Erythroblast (primary cell): ENCODE results near the gene BRD3OS.

Source experiments
- DNase-seq, 2 experiments: peaks; one replicate each; lab custom pipeline; 2025; lab: John Stamatoyannopoulos, UW
- GATA1 ChIP-seq: IDR thresholded peaks from 2 replicates; pipeline ENCODE4 v1.6.1; 2011; ENCODE audit warnings: low read depth, mild to moderate bottlenecking, control low read depth, low read length, moderate library complexity
- POLR2A ChIP-seq: IDR thresholded peaks from 2 replicates; pipeline ENCODE4 v1.6.1; 2011; ENCODE audit warnings: mild to moderate bottlenecking, low read length

BRD3OS gene

DNA sequence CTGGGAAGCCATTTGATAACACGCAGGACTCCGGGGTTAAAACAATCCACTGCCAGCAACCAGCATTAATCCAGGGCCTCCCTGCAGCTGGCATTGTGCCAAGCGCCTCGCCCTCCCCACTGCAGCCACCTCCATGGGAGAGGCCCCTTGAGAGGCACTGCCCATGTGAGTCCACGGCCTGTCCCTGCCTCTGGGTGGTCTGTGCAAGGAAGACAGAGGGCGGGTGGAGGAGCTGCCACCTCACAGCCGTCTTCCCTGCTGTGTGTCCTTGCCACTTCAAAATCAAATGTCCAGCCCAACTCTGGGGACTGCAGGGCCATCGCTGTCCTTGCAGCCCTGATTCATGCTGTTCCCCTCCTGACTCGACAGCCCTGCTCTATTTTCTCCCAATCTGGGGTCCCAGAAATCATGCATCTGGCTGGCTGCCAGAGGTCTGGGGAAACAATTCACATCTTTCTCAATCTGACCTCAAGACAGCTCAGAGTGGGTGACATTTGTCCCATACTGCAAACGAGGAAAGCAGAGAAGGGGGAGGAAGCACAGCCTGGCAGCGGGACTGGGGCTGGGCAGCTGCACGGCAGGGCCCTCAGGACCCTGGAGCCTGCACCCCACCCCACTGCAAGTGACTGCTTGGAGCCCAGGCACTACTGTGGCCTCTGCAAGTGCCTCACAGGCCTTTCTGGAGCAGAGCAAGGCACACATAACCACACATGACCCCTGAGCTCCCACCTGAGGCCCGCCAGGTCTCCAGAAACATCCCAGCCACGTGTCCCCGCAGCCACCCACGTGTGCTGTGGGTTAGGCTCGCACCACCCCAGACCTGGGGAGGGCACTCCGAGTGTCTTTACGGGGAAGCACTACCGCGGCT, 15.7 kb downstream of the BRD3OS start:
- DNase-seq = peak; percentile 69 to 71
- TF ChIP-seq GATA1 = no peak
- TF ChIP-seq POLR2A = no peak

DNA sequence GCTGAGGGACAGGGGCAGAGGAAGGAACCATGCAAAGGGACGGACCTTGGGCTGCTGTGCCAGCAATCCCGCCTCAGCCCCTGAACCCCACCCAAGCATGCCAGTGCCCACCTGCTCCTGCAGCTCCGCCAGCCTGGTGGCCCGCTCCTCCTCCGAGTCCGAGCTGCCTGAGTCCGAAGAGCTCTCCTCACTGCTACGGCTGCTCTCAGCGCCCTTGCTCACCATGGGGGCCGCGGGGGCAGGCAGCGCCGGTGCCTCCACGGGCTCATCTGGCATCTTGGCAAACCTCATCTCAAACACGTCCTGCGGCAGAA, 16.3 kb downstream of the BRD3OS start:
- DNase-seq = no peak
- TF ChIP-seq POLR2A (no peak), GATA1 (no peak)

DNA sequence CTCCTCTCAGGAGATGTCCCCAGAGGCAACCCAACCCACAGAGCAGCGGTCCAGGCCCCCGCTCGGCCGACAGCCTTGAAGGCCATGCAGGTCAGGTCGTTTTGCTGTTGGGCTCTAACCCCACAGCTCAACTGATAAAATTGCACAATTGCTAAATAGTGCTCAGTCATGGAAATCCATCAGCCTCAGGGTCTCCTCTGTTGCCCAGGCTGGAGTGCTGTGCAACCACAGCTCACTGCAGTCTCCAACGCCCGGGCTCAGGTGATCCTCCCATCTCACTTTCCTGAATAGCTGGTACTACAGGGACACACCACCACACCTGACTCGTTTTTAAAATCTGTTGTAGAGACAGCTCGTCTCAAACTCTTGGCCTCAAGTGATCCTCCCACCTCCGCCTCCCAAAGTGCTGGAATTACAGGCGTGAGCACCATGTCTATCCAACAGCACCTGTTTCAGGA, 18.3 kb downstream of the BRD3OS start:
- no peak for DNase-seq
- TF ChIP-seq POLR2A (no peak), GATA1 (no peak)

DNA sequence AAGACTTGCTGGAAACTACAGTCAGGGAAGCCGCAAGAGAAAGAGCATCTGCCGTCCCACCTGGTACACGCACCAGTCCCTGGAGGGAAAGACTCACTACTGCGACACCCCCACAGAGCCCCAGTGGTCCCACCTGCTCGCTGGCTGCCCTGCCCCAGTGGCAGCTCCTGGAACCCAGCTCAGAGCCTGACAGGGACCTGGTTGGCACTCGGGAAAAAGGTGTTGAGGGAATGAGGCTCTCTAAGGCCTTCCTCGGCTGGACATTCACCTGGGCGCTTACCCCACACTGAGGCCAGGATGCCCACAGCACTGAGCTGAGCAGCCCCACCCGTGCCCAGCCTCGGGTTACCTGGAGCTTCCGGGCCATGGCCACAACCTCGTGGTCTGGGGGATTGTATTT, 19.7 kb downstream of the BRD3OS start:
- no peak for DNase-seq
- TF ChIP-seq POLR2A (no peak), GATA1 (no peak)

DNA sequence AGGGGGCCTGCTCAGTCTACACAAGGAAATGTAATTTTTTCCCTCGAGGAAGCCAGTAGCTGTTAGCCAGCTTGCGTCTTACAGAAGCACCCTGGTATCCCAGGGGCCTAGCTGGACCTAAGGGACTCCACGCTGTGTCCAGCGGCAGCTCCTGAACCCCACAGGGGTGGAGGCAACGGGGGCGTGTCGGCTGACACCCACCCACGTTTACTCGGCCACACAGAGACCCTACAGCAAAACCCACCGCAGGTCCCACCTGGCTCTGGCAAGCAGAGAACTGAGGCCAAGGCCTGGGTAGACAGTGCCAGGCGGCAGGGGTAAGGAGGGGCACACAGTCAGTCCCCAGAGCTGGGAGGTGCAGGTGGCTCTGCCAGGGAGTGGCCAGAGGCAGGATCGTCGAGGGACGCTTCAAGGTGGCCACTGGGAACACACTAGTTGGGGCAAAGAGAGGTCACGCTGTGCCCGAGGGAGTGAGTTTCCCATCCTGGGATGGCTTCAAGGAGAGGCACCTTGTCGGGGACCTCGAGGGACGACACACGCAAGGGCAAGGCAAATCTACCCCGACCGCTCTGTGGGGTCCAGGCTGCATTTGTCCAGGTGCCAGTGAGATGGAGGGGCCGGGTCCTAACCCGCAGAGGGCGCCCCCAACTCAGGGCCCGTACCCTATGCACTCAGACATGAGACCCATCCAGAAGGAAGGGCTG, 20.7 kb downstream of the BRD3OS start:
- TF ChIP-seq GATA1 (no peak), POLR2A (no peak)
- no peak for DNase-seq

DNA sequence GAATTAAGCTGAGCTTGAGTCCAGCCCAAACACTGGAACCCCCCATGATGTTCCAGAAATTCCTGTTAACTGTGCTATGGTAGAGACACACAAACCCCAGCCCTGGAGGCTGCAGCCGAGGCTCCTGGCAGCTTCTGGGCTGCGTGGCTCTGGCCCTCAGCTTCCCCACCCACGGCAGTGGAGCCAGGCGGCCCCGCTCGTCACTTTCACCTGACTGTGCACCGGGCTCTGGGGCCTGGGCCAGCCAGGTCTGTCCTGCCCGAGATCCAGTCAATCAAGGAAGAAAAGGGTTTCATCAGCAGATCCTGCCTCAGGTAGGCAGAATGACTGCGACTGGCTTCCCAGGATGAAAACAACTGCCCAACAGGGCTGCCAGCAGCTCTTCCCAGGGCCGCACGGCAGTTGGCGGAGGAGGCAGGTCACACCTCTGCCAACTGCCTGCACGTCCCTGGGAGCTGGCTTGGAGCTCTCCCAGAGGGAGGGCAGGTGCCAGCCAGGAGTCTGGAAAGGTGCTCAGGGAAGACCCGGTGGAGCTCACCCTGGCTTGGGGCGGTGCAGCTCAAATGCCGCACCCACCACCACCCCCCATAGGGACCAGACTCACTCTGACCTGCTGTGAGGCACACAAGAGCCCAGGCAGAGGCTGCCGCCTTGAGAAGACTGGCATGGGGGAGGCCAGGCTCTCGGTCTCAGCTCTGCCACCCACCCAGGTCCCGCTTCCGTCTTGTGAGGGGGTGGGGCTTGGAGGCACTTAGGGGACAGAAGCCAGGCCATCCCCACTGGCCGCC, 21.8 kb downstream of the BRD3OS start:
- DNase-seq = no peak
- TF ChIP-seq GATA1 = no peak
- TF ChIP-seq POLR2A = no peak

DNA sequence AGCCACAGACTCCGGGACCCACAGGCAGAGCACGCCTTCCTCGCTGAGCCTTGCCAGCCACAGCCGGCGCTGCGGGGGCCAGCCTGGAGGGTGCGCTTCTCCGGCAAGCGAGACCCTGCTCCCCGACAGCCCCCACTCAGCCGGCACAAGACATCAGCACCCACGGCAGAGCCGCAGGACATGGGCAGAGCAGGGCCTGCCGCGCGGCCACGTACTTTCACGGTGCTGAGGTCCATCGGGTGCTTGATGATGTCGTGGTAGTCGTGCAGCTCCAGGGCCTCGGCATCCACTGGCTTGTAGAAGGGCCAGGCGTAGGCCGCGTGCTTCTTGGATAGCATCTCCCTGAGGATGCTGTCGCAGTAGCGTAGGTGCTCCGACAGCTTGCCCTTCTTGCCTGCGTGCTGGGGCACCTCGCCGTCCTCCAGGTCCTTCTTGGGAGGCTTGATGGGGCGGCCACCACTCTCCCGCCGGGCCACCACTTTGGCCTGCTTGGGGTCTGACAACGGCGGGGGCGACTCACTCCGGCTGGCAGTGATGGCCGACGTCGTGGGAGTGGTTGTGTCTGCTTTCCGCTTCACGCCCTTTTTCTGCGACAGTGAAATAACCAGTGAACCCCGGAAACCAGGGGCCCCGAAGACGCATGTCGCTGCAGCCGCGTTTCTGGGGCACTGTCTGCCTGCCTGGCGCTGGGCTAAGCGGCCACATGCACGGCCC, 22.7 kb downstream of the BRD3OS start:
- DNase-seq = no peak
- TF ChIP-seq GATA1 (no peak), POLR2A (no peak)

DNA sequence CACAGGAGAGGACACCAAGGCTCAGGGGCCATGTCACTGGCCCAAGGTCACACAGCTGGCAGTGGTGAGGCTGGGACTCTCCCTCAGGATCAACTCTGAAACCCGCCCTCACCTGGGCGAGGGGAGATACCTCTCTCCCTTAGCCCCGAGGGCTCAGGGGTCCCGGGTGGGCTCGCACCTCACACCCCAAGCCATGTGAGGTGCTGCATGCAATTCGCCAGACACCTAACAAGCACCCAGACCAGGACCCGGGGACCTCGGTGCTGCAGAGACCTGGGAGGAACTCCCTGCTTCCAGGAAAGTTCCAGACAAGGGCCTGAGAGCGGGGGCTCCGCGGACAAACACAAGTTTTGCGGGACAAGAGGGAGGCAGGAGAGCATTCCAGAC, 23.3 kb downstream of the BRD3OS start:
- no peak for TF ChIP-seq POLR2A
- no peak for TF ChIP-seq GATA1
- no peak for DNase-seq

DNA sequence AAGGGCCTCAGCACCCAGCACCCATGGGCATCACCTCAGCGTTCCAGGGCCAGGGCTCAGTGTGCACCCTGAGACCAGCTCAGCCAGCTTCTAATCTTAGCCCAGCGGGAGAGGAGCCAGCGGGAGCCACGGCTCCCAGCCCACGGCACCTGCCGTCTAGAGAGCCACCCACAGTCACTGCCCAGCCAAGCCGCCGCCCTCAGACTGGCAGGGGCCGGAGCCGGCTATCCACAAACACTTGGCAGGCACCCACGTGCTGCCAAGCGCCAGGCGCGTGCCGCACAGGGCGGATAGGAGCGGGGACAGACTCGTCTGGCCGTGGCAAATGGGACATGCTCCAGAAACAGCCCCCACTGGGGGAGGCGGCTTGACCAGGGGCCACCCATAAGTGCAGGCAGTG, 24.0 kb downstream of the BRD3OS start:
- no peak for TF ChIP-seq GATA1
- TF ChIP-seq POLR2A = no peak
- no peak for DNase-seq

DNA sequence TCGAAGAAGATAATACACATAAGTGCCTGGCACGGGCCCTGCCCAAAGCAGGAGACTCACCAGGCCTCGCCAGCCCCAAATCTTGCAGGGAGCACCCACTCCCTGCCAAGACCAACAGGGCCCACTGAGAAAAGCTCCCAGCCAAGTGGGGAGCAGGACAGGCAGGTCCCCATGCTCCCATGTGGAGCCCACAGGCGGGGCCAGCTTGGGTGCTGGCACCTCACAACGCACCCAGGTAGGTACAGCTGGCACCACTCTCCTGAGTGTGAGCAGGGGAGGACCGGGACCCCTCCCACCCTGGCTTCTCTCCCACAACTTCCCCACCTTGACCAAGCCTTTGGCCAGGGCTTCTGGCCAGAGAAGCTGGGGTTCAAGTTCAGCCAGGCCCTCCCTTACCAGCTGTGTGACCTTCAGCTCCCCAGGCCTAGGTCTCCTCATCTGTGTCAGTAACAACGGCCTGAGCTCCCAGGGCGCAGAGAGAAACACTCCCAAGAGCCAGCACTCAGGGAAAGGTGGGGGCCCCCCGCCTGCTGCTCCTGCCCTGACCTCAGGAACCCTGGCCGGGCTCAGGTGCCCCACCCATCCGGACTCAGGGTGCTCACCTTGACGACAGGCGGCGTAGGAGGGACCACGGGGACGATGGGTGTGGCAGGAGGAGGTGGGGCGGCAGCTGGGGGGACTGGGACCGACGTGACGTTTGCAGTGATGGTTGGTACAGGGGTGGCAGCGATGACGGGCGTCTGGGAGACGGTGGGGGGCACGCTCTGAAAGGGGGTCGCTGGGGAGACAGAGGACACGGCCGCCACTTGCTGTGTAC, 24.7 kb downstream of the BRD3OS start:
- TF ChIP-seq POLR2A (no peak), GATA1 (no peak)
- no peak for DNase-seq

DNA sequence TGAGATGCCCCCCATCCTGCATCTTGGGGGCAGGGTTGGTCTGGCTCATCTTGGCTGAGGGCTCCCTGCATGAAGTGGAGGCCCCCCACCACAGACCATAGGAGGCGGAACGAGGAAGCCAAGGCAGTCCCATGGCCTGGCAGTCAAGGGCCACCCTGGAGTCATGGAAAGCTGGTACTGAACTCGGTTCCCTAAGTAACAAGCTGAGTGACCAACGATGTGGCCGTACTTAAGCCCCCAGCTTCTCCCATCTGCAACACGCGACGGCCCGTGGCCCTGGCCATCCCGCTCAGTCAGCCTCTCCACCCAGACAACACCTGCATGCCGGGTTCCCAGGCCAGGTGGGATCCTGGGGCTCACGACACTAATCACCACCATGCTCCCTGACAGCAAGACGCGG, 25.4 kb downstream of the BRD3OS start:
- DNase-seq = no peak
- TF ChIP-seq POLR2A (no peak), GATA1 (no peak)

DNA sequence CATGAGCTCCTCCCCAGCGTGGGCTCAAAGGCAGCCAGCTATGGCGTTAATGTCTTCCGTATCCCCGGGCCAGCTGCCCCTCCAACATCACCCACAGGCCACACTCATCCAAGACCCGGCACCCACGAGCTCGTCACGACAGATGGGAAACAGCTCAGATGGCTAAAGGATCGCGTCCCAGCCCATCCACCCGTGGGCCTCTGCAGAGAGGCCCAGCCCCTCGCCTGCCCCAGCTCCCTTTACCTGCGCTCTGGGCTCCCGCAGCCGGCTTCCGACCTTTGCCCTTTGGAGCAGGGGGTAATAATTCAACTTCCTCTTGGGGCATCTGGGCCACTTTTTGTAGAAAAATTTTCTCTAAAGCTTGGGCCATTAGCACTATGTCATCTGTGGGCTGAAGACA, 26.0 kb downstream of the BRD3OS start:
- TF ChIP-seq GATA1 (no peak), POLR2A (no peak)
- DNase-seq = no peak
